ENCODE measurements around the gene CACNA1C. TPM values are rescaled to one million over a fixed set of nuclear protein-coding genes. Genes with fewer than 3 reads are reported as not detected.

Gene CACNA1C
- polyA plus RNA-seq, 1 donor: 11.4 TPM

- DNase-seq: no peak
Observed at GRCh38 chr12:2414810-2415567, 362.2 kb downstream of the CACNA1C start.

GRCh38 chr12:2415568-2415944, 362.8 kb downstream of the CACNA1C start:
- DNase-seq: no peak

- no peak for DNase-seq
Observed at GRCh38 chr12:2416158-2416557, 363.4 kb downstream of the CACNA1C start.

GRCh38 chr12:2417481-2418160, 364.8 kb downstream of the CACNA1C start:
- DNase-seq: no peak

GRCh38 chr12:2418579-2418978, 365.8 kb downstream of the CACNA1C start:
- DNase-seq: no peak

GRCh38 chr12:2422591-2422990, 369.8 kb downstream of the CACNA1C start:
- no peak for DNase-seq

- no peak for DNase-seq
Observed at GRCh38 chr12:2429032-2429431, 376.2 kb downstream of the CACNA1C start.

- no peak for DNase-seq
Observed at GRCh38 chr12:2431810-2432209, 379.0 kb downstream of the CACNA1C start.

- no peak for DNase-seq
Observed at GRCh38 chr12:2432856-2433255, 380.1 kb downstream of the CACNA1C start.

- DNase-seq: no peak
Observed at GRCh38 chr12:2435511-2435910, 382.7 kb downstream of the CACNA1C start.

GRCh38 chr12:2439332-2440100, 386.7 kb downstream of the CACNA1C start:
- no peak for DNase-seq

- DNase-seq: no peak
Observed at GRCh38 chr12:2443776-2444175, 391.0 kb downstream of the CACNA1C start.

GRCh38 chr12:2445968-2446367, 393.2 kb downstream of the CACNA1C start:
- no peak for DNase-seq

GRCh38 chr12:2447861-2448260, 395.1 kb downstream of the CACNA1C start:
- peak; percentile 24 for DNase-seq

- DNase-seq: no peak
Observed at GRCh38 chr12:2449586-2449985, 396.8 kb downstream of the CACNA1C start.

- DNase-seq: no peak
Observed at GRCh38 chr12:2450553-2450952, 397.8 kb downstream of the CACNA1C start.

- no peak for DNase-seq
Observed at GRCh38 chr12:2451025-2451424, 398.2 kb downstream of the CACNA1C start.

GRCh38 chr12:2451497-2451896, 398.7 kb downstream of the CACNA1C start:
- no peak for DNase-seq

GRCh38 chr12:2453076-2453760, 400.4 kb downstream of the CACNA1C start:
- DNase-seq: no peak

- DNase-seq: no peak
Observed at GRCh38 chr12:2453761-2454090, 400.9 kb downstream of the CACNA1C start.

GRCh38 chr12:2454601-2455177, 401.9 kb downstream of the CACNA1C start:
- DNase-seq: no peak

- no peak for DNase-seq
Observed at GRCh38 chr12:2455410-2455809, 402.6 kb downstream of the CACNA1C start.
